ENCODE data around the gene NAV2.

NAV2 gene

DNA sequence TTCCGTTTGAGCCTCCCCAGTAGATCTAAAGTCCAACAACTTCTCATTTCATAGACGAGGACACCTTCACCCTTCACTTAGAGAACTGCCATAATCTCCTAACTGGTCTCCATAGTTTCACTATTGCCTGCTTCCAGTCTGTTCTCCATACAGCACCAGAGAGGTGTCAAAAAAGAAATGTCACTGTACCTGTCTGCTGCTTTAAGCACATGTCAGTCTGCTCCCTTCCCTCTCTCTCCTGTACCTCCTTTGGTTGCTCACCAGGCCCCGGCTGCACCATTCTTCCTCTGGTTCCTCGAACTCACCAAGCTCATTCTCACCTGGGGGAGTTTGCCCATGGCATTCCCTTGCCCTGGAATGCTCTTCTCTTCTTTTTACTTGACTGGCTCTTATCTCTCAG lies 75.8 kb downstream of the NAV2 start:
- no peak for DNase-seq

DNA sequence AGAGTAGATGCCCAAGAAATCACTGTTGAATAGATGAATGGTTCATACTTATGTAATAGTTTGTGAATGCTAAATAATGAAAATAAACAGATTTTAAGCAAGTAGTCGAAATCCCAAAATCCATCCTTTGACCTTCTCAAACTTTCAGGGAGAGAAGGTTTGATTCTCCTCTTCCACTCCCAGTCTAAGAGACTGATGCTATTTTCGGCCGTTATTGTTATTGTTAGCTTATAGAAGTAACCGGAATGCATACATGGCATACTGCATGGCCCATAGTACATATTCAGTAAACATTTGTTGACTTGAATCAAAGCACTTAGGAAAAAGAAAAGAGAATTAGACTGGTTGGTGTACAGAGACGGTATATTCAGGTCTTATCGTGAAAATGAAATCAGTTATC lies 76.6 kb downstream of the NAV2 start:
- DNase-seq, result no peak

DNA sequence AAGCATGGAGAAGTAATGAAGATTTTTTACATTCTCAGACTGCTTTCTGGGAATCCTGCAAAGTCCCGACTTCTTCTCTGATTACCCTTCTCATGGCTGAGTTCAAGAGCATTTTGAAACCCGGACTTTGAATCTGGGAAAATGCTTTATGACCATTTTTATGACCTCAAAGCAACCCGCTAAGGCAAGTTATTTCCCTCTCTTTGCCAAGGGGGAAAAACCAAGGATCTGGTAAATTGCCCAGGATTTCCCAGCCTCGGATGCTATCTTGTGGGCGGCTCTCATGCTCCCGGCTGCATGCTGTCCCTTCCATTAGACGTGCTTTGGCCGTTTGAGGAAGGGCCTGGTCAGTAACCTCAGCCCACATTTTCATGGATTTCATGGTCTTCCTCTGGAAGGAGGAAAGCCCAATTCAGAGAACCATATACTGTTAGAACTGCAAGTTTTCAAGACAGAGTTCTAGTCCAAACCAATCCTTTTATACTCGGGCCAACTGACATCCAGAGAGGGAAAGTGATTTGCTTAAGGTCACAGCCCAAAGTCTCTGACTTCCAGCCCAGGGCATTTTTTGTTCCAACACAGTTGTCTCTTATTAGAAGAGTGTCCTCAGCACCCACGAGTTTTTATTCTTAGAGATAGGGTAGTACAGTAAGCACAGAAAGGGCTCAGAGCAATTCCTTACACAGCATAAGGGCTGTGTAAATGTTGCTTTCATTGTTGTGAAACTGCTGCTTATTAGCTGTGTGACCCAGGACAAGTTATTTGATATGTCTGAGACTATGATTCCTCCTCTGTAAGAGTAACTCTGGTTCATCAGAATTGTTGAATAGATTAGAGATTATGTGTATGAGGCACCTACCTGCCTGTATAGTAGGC lies 77.4 kb downstream of the NAV2 start:
- DNase-seq, result no peak

DNA sequence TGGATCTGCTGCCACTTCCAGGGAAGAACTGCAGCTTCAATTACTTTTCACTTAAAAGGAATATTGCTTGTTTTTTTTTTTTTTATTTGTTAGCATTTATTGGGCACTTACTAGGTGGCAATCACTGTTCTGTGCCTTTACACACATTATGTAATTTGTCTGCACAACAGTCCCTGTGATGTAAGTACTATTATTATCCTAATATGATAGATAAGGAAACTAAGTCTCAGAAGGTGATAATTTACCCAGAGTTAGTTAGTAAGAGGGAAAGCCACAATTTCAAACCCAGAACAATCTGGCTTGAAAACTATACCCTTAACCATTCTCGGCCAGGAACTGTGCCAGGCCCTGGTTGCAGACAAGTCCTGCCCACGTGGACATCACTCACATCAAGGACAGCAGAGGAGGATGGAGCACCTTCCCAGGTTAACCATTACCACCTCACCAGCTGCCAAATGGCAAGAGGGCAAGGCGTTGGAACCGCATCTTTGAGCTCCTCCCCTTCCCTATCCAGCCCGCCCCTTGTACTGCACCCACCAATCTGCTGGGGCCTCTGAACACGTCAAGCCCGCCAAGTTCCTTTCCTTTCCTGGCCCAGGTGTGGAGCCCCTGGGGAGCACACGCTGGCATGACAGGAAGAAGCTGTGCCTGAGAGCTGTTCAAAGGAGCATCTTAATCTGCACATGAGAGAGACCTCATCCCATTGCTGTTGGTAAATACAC lies 78.4 kb downstream of the NAV2 start:
- DNase-seq, result no peak

DNA sequence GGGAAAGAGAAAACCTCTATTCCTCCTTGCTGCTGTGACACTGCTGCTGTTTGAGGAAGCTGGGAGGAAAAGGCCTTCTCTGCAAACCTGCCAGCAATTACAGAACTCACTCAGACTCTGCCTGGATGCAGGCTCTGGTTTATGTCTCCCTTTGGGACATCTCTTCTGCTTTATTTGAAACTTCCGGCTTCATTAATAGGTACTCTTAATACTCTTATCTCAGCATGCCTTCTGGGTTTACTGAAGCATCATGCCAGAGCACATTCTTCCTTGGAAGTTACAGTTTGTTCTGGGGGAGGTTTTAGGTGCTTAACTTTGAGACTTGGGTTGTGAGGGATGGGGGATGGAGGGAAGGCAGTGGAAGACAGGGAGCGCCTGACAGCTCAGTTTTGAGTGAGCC lies 79.9 kb downstream of the NAV2 start:
- DNase-seq, result no peak

DNA sequence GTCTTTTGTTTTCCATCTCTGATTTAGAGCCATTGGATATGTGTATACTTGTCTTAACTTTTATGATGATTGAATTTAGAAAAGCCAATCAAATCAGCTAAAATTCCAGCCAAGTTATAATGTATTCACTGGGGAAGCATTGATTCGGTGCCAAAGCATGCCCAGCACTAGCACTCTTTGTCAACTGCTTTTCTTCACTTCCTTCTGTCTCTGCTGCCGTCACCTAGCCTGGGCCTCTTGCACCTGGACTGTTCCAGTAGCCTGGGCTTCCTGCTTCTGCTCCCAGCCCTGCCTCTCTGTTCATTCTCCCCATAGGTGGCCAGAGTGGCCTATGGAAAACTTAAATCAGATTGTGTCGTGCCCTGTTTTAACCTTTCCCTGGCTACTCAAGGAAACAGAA lies 80.7 kb downstream of the NAV2 start:
- DNase-seq, result no peak

DNA sequence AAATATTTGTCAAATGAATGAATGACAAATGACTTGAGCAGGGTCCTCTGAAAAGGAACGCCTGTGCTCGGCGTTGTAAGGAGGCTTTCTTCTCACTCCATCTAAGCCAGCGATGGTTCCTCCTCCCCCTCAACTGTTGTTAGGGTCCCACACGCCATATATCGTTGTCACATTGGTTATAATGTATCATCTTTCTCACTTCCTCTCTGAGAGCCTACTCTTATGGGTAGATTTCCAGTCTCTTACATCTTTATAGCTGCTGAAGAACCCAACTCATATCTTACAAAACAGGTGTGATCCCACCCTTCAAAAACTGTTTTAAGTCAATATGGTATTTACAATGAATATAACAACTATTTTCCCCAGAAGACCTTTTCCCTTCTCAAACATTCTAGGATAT lies 81.5 kb downstream of the NAV2 start:
- no peak for DNase-seq

DNA sequence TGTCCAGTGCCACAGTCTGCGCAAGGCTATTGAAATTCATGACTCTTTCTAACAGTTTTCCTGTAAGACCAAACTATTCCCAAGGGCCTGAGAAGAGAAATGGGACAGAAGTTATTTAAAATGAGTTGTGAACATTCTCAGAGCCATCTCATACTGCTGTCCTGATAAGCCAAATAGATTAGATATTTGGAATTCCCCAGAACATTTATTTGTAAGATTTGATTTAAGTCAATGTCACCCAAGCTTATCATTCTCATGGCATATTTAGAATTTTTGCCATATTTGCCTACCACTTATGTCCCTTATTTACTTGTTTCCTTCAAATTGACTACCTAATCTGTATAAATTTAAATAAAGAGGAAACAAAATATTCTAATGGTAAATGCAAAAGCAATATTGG lies 82.4 kb downstream of the NAV2 start:
- DNase-seq, result no peak

DNA sequence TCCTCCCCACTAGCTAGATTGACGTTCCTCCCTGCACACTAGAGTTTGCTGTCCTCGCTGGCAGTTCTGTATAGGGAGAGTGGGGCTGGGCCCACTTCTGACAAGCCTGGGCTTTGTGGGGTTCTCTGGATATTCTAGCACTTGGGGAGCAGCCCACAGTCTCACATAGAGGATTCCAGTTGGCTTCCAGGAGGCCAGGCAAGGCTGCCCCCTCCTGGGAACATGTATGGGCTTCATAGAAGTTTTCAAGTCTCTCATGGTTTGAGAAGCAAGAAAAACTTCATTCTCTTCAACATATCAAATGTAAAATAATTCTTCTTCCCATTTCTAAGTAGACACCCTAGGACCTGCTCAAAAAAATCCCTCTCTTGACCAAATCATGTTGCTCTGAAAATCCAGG lies 87.5 kb downstream of the NAV2 start:
- DNase-seq, result peak; percentile 32

DNA sequence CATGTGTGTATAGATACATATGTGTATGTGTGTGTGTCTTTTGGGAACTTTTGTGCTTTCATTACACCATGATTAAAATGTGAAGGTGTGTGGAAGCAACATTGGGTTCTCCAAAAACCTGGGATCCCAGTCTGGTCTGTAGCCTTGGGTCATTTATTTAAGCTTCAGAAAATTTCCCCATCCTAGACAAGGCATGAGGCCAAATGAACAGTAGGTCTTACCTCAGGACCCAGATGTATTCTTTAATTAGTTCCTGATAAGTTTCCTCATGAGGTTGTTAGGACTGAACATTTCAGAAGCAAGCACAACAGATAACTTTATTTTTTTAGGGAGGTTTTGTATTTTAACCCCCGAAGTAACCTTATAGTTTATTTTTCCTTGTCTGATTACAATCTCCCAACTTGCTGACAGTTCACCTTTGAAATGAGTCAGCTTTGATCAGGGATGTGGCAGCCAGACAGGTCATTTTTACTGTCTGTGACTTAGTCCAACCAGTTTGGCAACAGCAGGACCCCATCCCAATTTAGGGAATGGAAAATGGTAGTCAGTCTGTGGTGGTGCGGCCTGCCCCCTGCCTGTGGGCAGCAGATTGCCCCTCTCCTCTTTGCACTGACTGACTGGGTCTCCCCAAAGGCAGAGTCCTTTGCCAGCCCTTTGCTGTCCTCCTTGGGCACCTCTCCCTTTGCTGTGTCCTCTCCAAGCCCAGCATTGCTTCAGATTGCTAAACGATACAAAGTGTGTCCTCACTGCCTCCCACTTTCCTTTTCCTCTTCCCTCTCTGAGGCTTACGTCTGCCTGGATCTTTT lies 88.3 kb downstream of the NAV2 start:
- no peak for DNase-seq

DNA sequence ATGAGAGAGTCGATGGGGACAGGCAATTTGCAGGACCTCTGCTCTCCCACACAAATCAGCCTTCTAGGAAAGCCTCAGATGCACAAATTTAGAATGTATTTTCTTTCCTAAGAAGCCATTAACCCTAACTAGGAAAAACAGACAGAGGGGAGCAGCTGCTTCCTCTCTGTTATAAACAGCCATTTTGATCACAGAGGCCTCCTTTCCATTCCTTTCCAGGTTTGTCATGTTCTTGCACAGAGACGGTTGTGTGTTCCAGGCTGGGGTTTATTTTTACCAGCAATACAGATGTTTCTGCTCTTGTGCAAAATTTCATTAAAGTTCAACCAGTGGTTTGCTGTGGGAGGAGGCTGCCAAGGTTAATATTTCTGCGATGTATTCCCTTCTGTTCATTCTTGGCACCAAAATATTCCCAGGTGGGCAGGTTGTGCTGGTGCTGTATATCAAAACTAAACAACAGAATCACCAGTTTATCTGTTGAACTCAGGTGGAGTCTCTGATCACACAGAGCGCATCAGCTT lies 90.2 kb downstream of the NAV2 start:
- no peak for DNase-seq

DNA sequence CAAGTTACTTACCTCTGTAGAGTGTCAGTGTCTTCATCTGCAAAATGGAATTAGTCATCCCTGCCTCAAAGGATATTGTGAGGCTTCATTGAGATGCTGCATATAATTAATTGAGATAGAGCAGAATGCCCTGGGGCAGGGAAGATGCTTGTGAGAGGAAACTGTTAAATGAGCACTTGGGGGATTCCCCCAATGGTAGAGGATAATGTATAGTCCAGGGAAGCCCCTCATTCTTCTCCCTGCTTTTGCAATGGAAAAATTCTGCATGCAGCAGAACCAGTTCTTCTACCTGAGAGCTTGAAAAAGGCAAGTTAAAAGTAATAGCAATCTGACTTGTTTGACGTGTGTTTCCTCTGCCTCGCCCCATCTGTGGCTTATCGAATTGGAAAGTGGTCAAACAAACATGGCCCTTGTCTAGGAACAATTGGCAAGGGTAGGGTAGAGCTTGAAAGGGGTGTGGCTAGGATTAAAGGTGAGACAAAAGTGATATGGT lies 90.9 kb downstream of the NAV2 start:
- DNase-seq, result no peak

DNA sequence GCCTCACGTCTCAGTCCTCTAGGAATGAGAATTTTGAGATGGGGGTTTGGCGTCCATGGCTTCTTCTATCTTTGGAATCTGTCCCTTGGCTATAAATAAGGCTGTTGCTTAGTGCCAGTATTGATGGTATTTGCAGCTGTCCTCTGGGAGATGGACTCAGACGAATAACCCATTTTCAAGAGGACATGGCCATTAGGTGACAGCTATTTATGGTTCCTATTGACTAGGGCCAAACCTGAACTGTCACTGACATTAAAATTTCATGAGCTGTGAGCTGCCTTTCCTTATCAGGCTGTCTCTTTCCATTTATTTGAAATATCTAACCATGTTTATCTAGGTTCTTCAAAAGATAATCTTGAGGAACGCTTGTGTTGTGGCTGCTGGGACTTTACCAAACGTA lies 92.7 kb downstream of the NAV2 start:
- no peak for DNase-seq

DNA sequence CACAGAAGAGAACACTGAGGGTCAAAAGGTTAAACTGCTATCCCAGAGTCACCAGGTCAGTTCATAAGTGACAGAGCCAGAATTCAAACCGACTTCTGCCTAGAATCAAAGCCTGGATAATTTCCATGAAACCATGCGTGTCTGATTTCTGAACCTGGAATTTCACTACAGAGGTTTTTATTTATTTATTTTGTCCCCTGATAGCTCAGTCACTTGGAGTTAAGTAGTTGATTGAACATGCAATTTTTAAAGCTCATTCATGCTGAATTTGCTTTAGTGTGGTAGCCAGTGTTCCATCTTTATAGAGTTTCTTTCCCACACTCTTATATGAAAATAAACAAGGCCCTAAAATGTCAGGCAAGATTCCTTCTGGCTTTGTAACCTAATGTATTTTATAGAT lies 93.2 kb downstream of the NAV2 start:
- no peak for DNase-seq

DNA sequence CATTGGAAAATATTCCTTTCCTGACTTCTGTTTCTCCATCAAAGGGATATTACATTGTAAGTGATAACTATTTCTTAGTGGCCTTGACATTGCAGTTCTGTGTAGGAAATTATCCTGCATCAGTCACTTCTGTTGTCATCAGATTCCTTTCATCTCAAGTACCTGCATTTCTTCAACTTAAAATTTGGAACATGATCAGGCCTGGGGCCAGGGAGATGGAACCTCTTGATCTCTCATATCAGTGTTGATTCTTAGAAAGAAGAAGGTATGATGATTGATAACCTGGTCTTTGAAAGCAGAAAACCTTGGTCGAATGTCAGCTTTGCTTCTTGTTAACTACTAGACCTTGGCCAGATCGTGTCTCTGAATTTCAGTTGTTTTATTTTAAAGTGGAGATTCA lies 93.6 kb downstream of the NAV2 start:
- DNase-seq, result no peak

DNA sequence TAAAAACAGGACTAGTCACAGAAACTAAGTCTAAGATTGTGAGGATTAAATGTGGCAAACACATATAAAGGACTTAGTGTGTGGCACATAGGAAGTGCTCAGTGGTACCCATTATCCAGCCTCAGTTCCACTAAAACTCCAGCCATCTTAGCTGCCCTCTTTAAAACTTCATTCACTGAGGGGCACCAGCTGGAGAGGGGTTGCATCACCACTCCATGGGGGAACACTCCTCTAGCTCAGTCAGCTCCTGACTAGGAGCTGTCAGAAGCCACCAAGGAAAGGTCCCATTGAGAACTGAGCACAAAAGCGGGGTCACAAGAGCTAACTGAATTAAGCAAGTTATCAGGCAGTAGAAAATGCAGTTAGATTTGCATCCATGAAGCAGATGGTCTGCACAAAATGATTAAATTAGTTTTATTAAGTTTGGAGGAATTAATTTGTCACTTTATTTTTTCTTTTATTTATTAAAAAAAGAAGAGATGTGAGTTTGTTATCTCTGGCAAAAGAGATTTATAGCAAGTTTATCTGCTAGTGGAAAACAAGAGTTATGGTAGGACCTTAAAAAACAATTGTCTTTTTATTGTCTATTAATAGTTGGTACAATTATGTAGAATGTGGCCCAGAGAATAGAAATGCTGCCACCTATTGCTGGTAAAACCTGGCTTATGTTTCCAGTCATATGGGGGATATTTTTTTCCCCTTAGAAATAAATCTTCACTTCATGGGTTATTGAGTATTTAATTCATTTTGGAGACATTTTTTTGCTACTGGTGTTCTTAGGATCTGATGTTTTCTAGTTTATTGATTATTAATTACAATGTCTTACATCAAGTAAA lies 95.7 kb downstream of the NAV2 start:
- DNase-seq, result peak; percentile 29

DNA sequence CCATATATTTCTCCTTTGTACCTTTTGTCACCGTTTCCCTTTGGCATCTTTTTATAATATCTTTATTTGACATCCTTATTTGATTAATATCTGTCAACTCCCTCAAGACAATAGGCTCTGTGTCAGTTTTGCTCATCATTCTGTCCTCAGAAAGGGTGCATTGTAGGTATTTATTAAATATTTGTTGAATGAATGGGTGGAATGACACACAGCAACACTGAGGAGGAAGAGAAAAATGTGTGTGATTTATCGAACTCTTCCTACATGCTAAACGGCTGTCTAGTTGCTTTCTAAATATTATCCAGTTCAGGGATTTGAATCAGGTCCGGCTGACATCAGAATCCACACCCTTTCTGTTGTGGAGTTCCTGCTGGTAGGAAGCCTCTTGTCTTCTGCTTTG lies 98.2 kb downstream of the NAV2 start:
- DNase-seq, result no peak

DNA sequence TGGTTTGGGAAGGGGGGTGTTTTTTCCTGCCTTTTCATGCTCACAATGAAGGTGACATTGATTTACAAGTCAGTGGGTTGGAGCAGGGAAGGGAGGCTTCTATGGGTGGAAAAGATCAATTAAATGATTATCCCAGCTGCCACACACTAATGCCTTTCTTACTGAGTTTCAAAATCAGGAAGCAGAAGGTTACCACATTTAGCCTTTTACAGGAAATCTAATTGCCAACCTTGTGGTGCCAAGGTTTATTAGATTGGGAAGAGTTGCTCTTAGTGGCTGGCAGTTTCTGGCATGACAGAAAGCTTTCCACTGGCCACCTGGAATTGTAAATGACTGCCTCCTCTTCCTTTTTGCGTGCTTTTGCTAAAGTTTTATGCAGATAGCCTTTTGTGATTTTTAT lies 98.7 kb downstream of the NAV2 start:
- no peak for DNase-seq

DNA sequence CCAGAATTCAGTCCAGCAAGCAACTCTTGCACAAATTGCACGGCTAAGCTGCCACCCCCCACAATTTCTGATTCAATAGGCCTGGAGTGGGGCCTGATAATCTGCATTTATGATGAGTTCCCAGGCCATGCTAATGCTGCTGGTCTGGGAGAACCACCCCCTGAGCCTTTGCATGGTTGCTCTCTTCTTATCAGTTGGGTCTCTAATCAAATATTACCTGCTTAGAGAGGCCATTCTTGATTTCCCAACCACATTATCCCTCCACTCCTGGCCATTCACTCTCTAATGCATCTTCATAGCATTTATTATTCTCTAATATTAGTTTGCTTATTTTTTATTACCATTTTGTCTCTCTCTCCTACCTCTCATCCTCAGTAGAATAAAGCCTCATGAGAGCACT lies 99.5 kb downstream of the NAV2 start:
- no peak for DNase-seq

DNA sequence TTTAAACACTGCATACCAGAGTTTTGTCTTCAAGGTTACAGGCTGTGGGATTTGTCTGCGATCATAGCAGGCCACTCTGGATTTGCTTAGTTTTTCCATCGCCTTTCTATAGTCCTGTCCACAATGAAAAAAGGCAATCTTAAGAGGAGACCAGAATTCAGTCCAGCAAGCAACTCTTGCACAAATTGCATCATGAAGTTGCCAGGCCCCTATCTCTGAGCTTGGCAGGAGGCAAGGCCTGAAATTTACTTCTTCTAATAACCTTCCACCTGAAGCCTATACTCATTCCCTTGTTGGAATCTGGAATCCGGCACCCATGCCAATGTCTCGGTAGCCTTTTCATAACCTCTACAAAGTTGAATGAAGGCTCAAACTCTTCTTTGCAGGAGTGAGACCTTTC lies 100.1 kb downstream of the NAV2 start:
- no peak for DNase-seq

DNA sequence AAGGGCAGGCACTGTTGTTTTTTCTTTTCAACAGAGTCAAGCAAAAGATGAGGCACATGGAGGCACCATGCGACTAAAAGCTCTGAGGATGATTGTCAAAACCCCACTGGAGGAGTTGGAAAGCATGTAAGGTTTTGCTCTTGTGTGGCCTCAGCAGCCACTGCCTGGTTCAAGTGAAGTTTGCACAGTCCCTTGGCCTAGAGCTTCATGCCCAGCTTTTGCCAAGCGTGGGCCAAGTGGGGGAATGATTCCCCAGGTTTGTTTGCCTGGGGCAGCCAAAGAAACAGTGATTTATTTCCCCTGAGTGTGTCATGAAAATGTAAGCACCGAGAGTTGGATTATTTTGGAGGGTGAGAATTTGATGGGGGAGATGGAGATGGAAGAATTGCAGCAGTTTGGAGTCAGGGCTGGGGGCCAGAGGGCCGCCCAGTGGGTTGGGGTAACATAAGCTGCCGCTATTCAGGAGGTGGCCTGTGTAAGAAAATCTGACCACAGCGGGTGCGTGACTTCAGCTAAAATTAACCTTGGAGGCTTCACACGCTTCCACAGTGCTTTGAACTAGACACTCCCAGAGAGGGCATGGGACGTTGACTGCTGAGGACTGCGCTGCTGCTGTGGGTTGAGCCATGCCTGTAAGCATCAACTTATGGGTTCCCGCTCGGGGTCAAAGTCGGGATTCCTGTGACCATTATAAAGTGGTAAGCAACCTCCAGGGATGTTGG lies 100.7 kb downstream of the NAV2 start:
- DNase-seq, result no peak

DNA sequence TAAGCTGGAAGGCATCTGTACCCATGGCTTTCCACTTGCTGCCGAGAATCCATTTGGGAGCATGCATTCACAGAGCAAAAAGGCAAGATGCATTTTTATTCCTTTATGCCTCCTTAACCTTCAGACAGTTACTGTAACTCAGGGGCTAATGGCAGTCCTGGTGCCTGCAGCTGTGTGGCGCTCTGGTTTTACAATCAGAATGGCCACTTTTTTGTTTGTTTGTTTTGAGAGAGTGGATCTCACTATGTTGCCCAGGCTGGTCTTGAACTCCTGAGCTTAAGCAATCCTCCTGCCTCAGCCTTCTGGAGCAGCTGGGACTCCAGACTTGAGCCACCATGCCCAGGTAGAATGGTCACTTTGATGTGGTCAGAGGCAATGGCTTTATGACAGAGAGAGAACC lies 101.8 kb downstream of the NAV2 start:
- DNase-seq, result no peak

Measured in midbrain (tissue), 1 donor.